Neuron (in vitro differentiated cells): Measurements from ENCODE around the gene POLR3E.
"Not testable (repeated sequence)": the region's sequence is repeated elsewhere in the genome, so short reads cannot be mapped to it uniquely, and the experiment has no call there.

Experiments used
- H2AFZ ChIP-seq: one replicate; pipeline ENCODE4 v1.6.1; 2013; ENCODE audit warnings: low read depth, mild to moderate bottlenecking, inconsistent platforms, low read length, moderate library complexity
- H3K27me3 ChIP-seq: one replicate; pipeline ENCODE4 v1.6.1; 2013; ENCODE audit warnings: low read length; ENCODE audit not compliant: insufficient read depth
- H3K36me3 ChIP-seq: one replicate; pipeline ENCODE4 v1.6.1; 2013; ENCODE audit warnings: low read length; ENCODE audit not compliant: insufficient read depth
- H3K4me1 ChIP-seq: one replicate; pipeline ENCODE4 v1.6.1; 2013; ENCODE audit warnings: low read length; ENCODE audit not compliant: insufficient read depth
- H3K4me3 ChIP-seq: 2 replicates; pipeline ENCODE4 v1.5.1; 2013; ENCODE audit warnings: mild to moderate bottlenecking, low read length, moderate library complexity
- H3K9me3 ChIP-seq: one replicate; pipeline ENCODE4 v1.6.1; 2013; ENCODE audit warnings: low read length

POLR3E gene

DNA sequence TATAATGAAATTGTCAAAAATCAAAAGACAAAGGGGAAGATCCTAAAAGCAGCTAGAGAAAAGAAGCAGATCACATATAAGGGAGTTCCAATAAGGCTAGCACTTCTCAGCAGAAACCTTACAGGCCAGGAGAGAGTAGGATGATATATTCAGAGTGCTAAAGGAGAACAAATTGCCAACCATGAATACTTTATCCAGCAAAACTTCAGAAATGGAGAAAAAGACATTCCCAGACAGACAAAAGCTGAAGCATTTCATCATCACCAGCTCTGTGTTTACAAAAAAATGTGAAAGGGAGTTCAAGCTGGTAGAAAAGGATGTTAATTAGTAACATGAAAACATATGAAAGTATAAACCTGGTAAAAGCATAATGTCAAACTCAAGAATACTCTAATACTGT lies 39.8 kb downstream of the POLR3E start:
- peaks cover 32% of the 10 kb centered on the region for H3K36me3 ChIP-seq

DNA sequence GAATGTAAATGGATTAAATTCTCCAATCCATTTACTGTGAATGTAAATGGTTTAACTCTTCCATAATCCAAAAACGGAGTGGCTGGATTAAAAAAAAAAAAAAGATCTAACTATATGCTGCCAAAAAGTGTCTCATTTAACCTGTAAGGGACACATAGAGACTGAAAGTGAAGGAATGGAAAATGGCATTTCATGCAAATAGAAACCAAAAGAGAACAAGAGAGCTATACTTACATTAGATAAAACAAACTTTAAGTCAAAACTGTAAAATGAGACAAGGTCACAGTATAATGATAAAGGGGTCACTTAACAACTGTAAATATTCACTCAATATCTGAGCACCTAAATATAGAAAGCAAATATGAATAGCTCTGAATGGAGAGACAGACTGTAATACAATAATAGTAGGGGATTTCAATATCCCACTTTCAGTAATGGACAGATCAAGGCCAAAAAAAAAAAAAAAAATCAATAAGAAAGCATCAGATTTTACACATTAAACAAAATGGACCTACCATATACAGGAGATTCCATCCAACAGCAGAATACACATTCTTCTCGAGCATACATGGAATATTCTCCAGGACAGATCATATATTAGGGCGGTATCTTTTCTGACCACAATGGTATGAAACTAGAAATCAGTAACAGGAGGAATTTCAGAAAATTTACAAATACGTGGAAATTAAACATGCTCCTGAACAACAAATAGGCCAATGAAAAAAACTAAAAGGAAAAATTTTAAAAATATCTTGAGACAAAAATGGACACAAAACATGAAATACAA lies 40.8 kb downstream of the POLR3E start:
- Histone ChIP-seq H2AFZ (no peak overlapping the region), H3K4me3 (no peak overlapping the region), H3K36me3 (peaks cover 29% of the 10 kb centered on the region), H3K4me1 (no peaks in the 10 kb centered on the region), H3K9me3 (peaks cover 29% of the 10 kb centered on the region), H3K27me3 (no peaks in the 10 kb centered on the region)

More for the DNA sequence above, 39.8 kb downstream of the POLR3E start:
- H3K9me3 ChIP-seq = peaks cover 29% of the 10 kb centered on the region
- H3K27me3 ChIP-seq = no peaks in the 10 kb centered on the region
- H2AFZ ChIP-seq = no peak overlapping the region
- H3K4me1 ChIP-seq = no peaks in the 10 kb centered on the region
- no peak overlapping the region for H3K4me3 ChIP-seq

DNA sequence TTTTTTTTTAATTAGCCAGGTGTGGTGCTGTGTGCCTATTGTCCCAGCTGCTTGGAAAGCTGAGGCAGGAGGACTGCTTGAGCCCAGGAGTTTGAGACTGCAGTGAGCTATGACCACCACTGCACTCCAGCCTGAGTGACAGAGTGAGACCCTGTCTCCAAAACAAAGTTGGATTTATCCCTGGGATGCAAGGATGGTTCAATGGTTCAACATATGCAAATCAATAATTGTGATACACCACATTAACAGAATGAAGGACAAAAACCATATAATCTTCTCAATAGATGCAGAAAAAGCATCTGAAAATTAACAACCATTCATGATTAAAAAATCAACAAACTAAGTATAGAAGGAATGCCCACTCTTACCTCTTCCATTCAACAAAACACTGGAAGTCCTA lies 43.7 kb downstream of the POLR3E start:
- no peaks in the 10 kb centered on the region for H3K27me3 ChIP-seq
- peaks cover 16% of the 10 kb centered on the region for H3K9me3 ChIP-seq
- H3K4me1 ChIP-seq = no peaks in the 10 kb centered on the region
- peaks cover 4% of the 10 kb centered on the region for H3K36me3 ChIP-seq
- H2AFZ ChIP-seq = no peak overlapping the region
- H3K4me3 ChIP-seq = no peak overlapping the region

DNA sequence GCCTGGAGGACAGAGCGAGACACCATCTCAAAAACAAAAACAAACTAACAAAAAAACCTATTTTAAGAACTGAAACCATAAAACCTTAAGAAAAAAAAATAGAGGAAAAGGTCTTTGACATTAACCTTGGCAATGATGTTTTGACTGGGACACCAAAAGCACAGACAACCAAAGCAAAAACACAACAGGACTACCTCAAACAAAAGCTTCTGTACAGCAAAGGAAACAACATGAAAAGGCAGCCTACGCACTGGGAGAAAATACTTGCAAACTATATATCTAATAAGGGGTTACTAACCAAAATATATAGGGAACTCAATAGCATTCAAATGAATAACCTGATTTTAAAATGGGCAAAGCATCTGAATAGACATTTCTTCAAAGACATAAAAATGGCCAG lies 44.9 kb downstream of the POLR3E start:
- H3K36me3 ChIP-seq = peaks cover 8% of the 10 kb centered on the region
- no peaks in the 10 kb centered on the region for H3K4me1 ChIP-seq
- no peaks in the 10 kb centered on the region for H3K27me3 ChIP-seq
- H3K9me3 ChIP-seq = peaks cover 5% of the 10 kb centered on the region
- no peak overlapping the region for H2AFZ ChIP-seq
- H3K4me3 ChIP-seq = no peak overlapping the region

DNA sequence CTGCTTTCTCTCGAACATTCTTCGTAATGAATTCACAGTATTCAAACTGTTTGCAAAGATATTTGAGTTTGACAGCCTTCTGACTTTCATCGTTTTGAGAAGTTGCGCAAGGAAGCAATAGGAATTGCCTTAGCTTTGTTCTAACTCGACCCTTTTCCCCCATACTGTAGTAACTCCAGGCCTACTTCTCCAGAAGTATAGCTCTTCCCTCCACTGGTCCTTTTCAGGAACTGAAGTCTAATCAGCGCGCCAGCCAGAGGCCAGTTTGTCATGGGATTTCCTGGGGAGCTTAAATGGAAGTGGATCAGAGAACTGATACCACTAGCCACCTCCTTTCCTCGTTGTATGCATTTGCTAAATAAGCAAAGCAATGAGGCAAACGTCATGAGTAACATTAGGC lies 49.3 kb downstream of the POLR3E start:
- Histone ChIP-seq H2AFZ (no peak overlapping the region), H3K36me3 (peaks cover 28% of the 10 kb centered on the region), H3K4me1 (no peaks in the 10 kb centered on the region), H3K4me3 (no peak overlapping the region), H3K27me3 (no peaks in the 10 kb centered on the region), H3K9me3 (no peaks in the 10 kb centered on the region)

DNA sequence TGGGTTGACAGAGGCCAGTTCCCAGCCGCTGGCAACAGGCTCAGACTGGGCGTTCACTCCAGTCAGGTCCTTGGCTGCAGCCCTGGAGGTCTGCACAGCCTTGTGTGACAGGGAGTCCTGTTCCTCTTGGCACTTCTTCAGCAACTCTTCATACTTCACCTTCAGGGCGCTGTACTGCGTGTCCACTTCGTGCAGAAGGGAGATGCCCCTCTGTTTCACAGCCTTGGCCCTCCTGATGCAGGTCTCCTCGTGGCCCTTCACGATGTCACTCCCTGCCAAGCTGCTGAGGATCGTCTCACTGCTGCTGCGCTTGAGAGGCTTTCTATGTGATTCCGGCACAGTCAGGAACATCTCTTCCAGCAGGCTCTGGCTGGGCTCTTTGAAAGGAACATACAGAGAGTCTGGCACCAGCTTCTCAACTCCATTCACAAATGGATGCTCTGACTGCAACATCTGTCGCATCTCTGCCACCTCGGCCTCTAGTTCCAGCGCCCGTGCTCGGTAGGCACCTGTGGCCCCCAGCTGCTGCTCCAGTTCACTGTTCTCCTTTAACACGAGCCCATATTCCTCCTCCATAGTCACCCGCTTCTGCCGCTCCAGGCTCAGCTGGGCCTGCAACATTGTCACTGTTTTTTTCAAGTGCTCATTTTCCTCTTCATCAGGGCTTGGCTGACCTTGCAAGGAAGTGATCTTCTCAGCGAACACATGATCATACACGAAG lies 50.1 kb downstream of the POLR3E start:
- Histone ChIP-seq H3K36me3 (peaks cover 28% of the 10 kb centered on the region), H3K27me3 (no peaks in the 10 kb centered on the region), H3K9me3 (no peaks in the 10 kb centered on the region), H3K4me1 (no peaks in the 10 kb centered on the region), H2AFZ (no peak overlapping the region), H3K4me3 (no peak overlapping the region)

DNA sequence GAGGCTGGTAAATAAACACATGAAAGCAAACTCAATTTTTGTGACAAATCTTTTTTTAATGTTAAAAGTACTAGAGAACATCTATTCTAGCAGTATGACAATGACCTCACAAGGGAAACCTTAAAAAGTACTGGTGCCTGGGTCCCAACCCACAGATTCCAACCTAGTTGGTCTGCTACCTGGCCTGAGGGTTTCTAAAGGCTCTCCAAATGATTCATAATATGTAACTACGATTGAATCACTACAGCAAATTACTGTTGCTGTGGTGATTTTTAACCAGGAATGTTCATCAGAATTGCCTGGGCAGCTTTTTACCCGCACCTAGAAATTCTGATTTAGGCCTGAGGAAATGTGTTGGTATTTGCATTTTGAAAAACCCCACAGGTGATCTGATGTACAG lies 51.1 kb downstream of the POLR3E start:
- H2AFZ ChIP-seq = no peak overlapping the region
- peaks cover 28% of the 10 kb centered on the region for H3K36me3 ChIP-seq
- peaks cover 6% of the 10 kb centered on the region for H3K4me1 ChIP-seq
- no peaks in the 10 kb centered on the region for H3K27me3 ChIP-seq
- no peaks in the 10 kb centered on the region for H3K9me3 ChIP-seq
- H3K4me3 ChIP-seq = no peak overlapping the region

DNA sequence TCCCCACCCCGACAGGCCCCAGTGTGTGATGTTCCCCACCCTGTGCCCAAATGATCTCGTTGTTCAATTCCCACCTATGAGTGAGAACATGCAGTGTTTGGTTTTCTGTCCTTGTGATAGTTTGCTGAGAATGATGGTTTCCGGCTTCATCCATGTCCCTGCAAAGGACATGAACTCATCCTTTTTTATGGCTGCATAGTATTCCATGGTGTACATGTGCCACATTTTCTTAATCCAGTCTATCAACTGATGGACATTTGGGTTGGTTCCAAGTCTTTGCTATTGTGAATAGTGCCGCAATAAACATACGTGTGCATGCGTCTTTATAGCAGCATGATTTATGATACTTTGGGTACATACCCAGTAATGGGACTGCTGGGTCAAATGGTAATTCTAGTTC lies 53.8 kb downstream of the POLR3E start:
- peaks cover 28% of the 10 kb centered on the region for H3K36me3 ChIP-seq
- H3K4me3 ChIP-seq, H3K27me3 ChIP-seq, H3K9me3 ChIP-seq, H2AFZ ChIP-seq: not testable (repeated sequence)
- peaks cover 14% of the 10 kb centered on the region for H3K4me1 ChIP-seq

DNA sequence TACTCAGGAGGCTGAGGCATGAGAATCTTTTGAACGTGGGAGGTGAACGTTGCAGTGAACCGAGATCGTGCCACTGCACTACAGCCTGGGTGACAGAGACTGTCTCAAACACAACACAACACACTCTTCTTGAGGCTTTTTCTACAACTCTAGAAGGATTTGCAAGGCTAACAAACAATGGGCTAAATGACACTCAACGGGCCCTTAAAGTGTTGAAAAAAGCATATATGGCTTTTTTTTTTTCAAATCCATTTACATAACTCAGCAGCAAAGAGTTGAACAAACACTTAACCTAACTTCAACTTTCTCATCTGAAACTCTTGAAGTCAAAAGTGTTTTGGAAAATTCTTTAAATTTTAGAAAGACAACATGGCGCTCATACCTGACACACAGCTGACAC lies 54.9 kb downstream of the POLR3E start:
- Histone ChIP-seq H3K4me3 (no peak overlapping the region), H3K27me3 (no peaks in the 10 kb centered on the region), H3K36me3 (peaks cover 19% of the 10 kb centered on the region), H2AFZ (no peak overlapping the region), H3K9me3 (no peaks in the 10 kb centered on the region), H3K4me1 (peaks cover 14% of the 10 kb centered on the region)

DNA sequence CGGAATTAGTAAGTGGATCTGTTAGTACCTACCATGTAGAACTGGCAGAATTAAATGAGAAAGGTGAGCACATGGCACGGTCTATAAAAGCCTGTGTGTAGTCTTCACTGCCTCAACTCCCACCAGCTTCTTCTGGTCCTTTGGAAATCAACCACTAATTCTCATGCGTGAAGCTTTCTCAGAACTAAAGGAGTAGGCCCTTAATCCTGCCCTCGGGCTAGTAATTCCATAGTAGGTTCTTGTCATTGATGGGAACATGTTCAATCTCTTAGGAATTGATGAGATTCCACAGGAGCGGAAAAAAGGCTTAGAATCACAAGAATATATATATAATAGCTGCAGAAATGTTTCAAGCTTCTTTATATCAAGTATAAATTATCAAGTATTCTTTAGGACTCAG lies 55.5 kb downstream of the POLR3E start:
- peaks cover 14% of the 10 kb centered on the region for H3K4me1 ChIP-seq
- no peaks in the 10 kb centered on the region for H3K27me3 ChIP-seq
- no peak overlapping the region for H3K4me3 ChIP-seq
- H2AFZ ChIP-seq = no peak overlapping the region
- no peaks in the 10 kb centered on the region for H3K9me3 ChIP-seq
- peaks cover 14% of the 10 kb centered on the region for H3K36me3 ChIP-seq

DNA sequence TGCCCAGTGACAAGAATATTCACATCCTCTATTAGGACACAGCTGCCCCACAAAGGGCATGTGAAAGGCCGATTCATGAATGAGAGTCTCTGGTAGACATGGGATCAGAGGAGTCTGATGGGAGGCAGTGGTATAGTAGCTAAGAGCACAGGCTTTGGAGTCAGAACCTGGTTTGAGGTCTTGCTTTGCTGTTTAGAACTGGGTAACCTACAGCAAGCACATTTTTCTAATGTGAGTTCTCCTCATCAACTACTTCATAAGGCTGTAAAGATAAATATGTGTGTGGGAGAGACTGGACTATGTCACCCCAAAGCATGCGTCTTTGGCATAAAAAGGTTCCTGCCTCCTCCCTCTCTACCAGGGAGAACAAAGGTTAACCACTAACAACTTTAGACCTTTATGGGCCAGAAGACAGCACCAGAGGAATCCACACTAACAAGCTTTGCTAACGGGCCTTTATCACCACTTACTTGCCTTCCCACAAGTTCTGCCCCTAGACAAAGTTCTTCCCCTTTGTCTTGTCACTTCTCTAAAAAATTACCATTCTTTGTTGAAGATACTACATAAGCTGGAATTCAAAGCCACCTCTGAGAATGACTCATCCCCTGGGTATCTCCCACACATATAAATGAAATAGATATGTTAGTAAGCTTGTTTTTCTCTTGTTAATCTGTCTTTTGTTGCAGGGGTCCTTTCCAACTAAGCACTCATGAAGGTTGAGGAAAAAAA lies 56.1 kb downstream of the POLR3E start:
- Histone ChIP-seq H3K4me1 (peaks cover 14% of the 10 kb centered on the region), H3K36me3 (peaks cover 11% of the 10 kb centered on the region), H3K27me3 (no peaks in the 10 kb centered on the region), H2AFZ (no peak overlapping the region), H3K4me3 (no peak overlapping the region), H3K9me3 (no peaks in the 10 kb centered on the region)

DNA sequence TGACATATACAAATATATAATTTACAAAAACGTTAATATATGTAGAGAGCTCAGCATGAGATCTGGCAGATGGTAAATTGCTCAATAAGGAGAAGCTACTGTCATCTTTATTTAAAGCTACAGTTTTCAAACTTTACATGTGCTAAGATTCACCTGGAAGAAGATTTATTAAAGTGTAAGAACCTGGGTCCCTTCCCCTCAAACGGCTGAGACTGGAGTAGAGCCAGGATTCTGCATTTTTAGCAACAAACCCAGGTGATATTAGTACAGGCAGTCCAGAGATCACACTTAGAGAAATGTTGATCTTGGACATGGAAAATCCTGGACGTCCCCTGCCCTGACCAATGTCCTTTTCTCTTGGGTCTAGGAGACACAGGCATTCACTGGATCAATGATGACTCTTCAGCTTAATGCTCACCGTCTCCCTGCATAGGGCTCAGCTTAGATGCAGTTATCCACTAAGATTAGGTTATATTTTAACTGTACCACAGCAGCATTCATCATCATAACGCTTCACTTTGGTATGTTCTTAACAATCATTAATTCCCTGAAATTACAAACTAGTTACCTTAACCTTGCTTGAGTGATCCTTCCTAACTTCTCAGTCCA lies 56.8 kb downstream of the POLR3E start:
- Histone ChIP-seq H3K27me3 (no peaks in the 10 kb centered on the region), H3K4me3 (no peak overlapping the region), H2AFZ (no peak overlapping the region), H3K9me3 (no peaks in the 10 kb centered on the region), H3K4me1 (peaks cover 14% of the 10 kb centered on the region), H3K36me3 (peaks cover 7% of the 10 kb centered on the region)

DNA sequence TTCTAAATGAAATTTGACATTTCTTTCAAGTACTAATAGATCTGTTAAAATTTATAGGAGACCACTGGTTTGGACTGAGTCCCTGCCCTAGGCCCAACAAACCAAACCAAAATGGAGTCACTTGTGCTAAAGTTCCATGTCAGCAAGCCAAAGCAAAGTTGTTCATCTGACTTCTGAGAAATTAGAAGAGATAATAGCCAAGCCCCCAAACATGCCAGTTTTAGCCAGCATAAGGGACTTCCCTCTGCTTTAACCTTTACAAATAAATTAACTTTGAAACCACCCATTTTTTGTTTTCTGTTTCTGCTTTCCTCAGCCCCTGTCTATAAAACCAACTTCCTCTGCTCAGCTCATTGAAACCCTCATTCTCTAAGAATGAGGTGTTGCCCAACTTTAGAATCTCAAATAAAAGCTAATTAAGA lies 58.3 kb downstream of the POLR3E start:
- no peak overlapping the region for H3K4me3 ChIP-seq

More for the DNA sequence above, 58.3 kb downstream of the POLR3E start:
- Histone ChIP-seq H3K27me3 (no peaks in the 10 kb centered on the region), H3K9me3 (no peaks in the 10 kb centered on the region), H3K36me3 (no peaks in the 10 kb centered on the region), H3K4me1 (peaks cover 14% of the 10 kb centered on the region), H2AFZ (no peak overlapping the region)
